Measurements from ENCODE around the gene ZYX. TPM values are rescaled to one million over a fixed set of nuclear protein-coding genes. Genes with fewer than 3 reads are reported as not detected.
A peak's percentile ranks its signal among the peaks of the same experiment; 100 is the strongest.

Gene ZYX
- total and polyA plus RNA-seq, 2 of the 13 experiments (the other 11 are each of a cell fraction or from before 2014, with no cell fraction given): 9.9 to 13.7 TPM

DNA sequence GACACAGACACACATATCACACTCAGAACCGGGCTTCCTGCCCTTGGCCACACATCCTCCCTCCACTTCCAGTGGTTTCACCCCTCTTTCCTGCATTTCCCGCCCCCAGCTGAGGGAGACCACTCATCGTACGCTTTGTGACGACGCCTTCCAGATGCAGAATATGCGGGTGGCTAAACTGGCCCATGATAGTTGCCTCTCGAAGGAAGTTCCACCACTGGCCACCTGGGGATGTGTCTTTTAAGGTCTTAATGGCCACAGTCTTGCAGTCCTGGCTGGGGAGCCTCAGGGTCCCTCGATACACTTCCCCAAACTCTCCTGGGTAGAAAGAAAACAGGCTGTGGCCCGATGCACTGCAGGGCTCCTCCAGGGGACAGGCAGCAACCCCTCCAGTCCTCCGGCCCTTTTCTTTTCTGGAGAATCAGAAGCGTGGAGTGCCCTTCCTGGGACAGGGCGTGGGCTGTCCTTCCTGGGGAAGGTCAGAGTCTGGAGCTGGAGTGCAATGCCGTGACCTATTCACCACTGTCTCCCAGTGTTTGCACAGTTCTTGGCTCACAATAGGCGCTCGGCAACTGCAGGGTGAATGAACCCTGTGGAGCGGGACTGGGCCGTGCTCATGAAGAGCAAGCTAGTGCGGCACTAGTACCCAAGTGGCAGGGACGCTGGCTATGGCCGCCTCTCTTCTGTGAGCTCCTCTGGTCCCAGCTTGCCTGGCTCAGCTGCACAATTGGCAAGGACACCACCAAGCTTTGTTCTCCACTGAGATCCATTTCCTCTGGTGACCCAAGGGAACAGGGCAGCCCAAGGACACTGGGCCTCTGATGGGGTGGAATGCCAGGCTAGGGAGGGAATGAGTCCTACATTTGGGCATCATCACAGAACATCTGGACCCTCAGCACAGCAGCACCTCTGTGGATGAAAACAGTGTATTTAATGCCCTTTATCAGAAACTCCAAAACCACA lies 14.3 kb downstream of the ZYX start (continued):
- TF ChIP-seq, protein P1, sequence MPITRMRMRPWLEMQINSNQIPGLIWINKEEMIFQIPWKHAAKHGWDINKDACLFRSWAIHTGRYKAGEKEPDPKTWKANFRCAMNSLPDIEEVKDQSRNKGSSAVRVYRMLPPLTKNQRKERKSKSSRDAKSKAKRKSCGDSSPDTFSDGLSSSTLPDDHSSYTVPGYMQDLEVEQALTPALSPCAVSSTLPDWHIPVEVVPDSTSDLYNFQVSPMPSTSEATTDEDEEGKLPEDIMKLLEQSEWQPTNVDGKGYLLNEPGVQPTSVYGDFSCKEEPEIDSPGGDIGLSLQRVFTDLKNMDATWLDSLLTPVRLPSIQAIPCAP (CRISPR knock-in tag; IDR thresholded peaks at IDR 0.05; ENCODE audit: low read depth): no peak
- no peak for TF ChIP-seq ZNF230 (CRISPR knock-in tag; IDR thresholded peaks at IDR 0.05)
- peak; percentile 27; the same call in 1 of the 2 replicates for TF ChIP-seq ELF1 (CRISPR knock-in tag; IDR thresholded peaks at IDR 0.05)
- TF ChIP-seq ZBTB38 (CRISPR knock-in tag; IDR thresholded peaks at IDR 0.05): no peak
- TF ChIP-seq ZBTB21 (CRISPR knock-in tag; IDR thresholded peaks at IDR 0.05): no peak
- no peak for TF ChIP-seq SRSF9 (IDR thresholded peaks at IDR 0.05; ENCODE audit: borderline replicate concordance, insufficient read depth, low read depth, low read length, poor library complexity, severe bottlenecking)
- 0 out of 2 replicates have a peak, but pooled peaks have one; percentile 14 for TF ChIP-seq ZSCAN29 (CRISPR knock-in tag; conservative IDR thresholded peaks at IDR 0.05)
- TF ChIP-seq, protein P2, sequence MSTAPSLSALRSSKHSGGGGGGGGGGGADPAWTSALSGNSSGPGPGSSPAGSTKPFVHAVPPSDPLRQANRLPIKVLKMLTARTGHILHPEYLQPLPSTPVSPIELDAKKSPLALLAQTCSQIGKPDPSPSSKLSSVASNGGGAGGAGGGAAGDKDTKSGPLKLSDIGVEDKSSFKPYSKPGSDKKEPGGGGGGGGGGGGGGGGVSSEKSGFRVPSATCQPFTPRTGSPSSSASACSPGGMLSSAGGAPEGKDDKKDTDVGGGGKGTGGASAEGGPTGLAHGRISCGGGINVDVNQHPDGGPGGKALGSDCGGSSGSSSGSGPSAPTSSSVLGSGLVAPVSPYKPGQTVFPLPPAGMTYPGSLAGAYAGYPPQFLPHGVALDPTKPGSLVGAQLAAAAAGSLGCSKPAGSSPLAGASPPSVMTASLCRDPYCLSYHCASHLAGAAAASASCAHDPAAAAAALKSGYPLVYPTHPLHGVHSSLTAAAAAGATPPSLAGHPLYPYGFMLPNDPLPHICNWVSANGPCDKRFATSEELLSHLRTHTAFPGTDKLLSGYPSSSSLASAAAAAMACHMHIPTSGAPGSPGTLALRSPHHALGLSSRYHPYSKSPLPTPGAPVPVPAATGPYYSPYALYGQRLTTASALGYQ (CRISPR knock-in tag; IDR thresholded peaks at IDR 0.05): peak; percentile 56; the same call in 1 of the 2 replicates
- no peak for TF ChIP-seq HNRNPLL (IDR thresholded peaks at IDR 0.05; ENCODE audit: low read depth, low read length, poor library complexity, severe bottlenecking)
- TF ChIP-seq, protein P3, sequence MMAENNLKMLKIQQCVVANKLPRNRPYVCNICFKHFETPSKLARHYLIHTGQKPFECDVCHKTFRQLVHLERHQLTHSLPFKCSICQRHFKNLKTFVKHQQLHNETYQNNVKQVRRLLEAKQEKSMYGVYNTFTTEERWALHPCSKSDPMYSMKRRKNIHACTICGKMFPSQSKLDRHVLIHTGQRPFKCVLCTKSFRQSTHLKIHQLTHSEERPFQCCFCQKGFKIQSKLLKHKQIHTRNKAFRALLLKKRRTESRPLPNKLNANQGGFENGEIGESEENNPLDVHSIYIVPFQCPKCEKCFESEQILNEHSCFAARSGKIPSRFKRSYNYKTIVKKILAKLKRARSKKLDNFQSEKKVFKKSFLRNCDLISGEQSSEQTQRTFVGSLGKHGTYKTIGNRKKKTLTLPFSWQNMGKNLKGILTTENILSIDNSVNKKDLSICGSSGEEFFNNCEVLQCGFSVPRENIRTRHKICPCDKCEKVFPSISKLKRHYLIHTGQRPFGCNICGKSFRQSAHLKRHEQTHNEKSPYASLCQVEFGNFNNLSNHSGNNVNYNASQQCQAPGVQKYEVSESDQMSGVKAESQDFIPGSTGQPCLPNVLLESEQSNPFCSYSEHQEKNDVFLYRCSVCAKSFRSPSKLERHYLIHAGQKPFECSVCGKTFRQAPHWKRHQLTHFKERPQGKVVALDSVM (CRISPR knock-in tag; IDR thresholded peaks at IDR 0.05): peak; percentile 43; the same call in 1 of the 2 replicates
- TF ChIP-seq, protein P4, sequence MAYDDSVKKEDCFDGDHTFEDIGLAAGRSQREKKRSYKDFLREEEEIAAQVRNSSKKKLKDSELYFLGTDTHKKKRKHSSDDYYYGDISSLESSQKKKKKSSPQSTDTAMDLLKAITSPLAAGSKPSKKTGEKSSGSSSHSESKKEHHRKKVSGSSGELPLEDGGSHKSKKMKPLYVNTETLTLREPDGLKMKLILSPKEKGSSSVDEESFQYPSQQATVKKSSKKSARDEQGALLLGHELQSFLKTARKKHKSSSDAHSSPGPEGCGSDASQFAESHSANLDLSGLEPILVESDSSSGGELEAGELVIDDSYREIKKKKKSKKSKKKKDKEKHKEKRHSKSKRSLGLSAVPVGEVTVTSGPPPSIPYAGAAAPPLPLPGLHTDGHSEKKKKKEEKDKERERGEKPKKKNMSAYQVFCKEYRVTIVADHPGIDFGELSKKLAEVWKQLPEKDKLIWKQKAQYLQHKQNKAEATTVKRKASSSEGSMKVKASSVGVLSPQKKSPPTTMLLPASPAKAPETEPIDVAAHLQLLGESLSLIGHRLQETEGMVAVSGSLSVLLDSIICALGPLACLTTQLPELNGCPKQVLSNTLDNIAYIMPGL (CRISPR knock-in tag; IDR thresholded peaks at IDR 0.05; ENCODE audit: borderline replicate concordance in 1 of 2, low read depth in 1 of 2): no peak
- TF ChIP-seq SNAPC2 (CRISPR knock-in tag; IDR thresholded peaks at IDR 0.05): no peak
- no peak for TF ChIP-seq ZNF549 (CRISPR knock-in tag; IDR thresholded peaks at IDR 0.05)
- TF ChIP-seq ZBTB7B (CRISPR knock-in tag; IDR thresholded peaks at IDR 0.05): no peak
- TF ChIP-seq, protein P5, sequence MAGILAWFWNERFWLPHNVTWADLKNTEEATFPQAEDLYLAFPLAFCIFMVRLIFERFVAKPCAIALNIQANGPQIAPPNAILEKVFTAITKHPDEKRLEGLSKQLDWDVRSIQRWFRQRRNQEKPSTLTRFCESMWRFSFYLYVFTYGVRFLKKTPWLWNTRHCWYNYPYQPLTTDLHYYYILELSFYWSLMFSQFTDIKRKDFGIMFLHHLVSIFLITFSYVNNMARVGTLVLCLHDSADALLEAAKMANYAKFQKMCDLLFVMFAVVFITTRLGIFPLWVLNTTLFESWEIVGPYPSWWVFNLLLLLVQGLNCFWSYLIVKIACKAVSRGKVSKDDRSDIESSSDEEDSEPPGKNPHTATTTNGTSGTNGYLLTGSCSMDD (CRISPR knock-in tag; IDR thresholded peaks at IDR 0.05): no peak
- no peak for TF ChIP-seq MTA3 (CRISPR knock-in tag; IDR thresholded peaks at IDR 0.05)

Measured in HepG2 (cell line).